ENCODE measurements around the gene CCDC57. TPM values are rescaled to one million over a fixed set of nuclear protein-coding genes. Genes with fewer than 3 reads are reported as not detected.

Gene CCDC57
- total RNA-seq, 1 donor from 2014 or later = 56.6 TPM

- TF ChIP-seq CTCF (IDR thresholded peaks at IDR 0.05) = no peak
- Mint-ChIP-seq H3K27me3 (peaks cover 3% of the 10 kb centered on the region), H3K4me1 (no peaks in the 10 kb centered on the region), H3K36me3 (ENCODE audit: low read depth) (no peaks in the 10 kb centered on the region), H3K9me3 (no peaks in the 10 kb centered on the region), H3K4me3 (no peak overlapping the region), H3K27ac (no peak overlapping the region)
- intact Hi-C loops (cut with micrococcal nuclease) = no loop called here
- no peak for DNase-seq
- ChIA-PET POLR2A (no interaction called here), CTCF (no interaction called here)
- no peak for ATAC-seq (ENCODE audit: low read depth)
Observed at GRCh38 chr17:82072827-82073226, 139.8 kb downstream of the CCDC57 start.

- no peak overlapping the region for H3K27ac Mint-ChIP-seq
- no peaks in the 10 kb centered on the region for H3K36me3 Mint-ChIP-seq (ENCODE audit: low read depth)
Observed at GRCh38 chr17:82070611-82071010, 142.0 kb downstream of the CCDC57 start.

GRCh38 chr17:82065638-82066303, 146.9 kb downstream of the CCDC57 start, which contains the start of gene DUS1L:
DUS1L (minus strand) TSS chr17:82065804; CDS start chr17:82065059, 745 bp downstream.
- ATAC-seq (ENCODE audit: low read depth) = peak; percentile 89
- H3K4me3 Mint-ChIP-seq = peak within 1 kb of the TSS; percentile 84
- ChIA-PET POLR2A (interaction anchor here (0.6 to 3.2 kb wide), 10 partner anchors 11 to 382 kb away, joined by 3 to 14 read pairs (median 5); partner anchors contain the start of genes ARL16, DCXR, FASN and HGS), CTCF (no interaction called here)
- intact Hi-C loops (cut with micrococcal nuclease) = loop anchor here (1.0 to 2.0 kb wide), 3 partner anchors 14 to 33 kb away; partner anchors contain the start of genes DCXR, FASN, GPS1 and RFNG
- no peaks in the 10 kb centered on the region for H3K9me3 Mint-ChIP-seq
- H3K27ac Mint-ChIP-seq = peak within 1 kb of the TSS; percentile 78
- H3K4me1 Mint-ChIP-seq = peaks cover 15% of the 10 kb centered on the region
- peaks cover 12% of the 10 kb centered on the region for H3K36me3 Mint-ChIP-seq (ENCODE audit: low read depth)
- peak; percentile 79 for DNase-seq
- H3K27me3 Mint-ChIP-seq = no peaks in the 10 kb centered on the region
- TF ChIP-seq CTCF (IDR thresholded peaks at IDR 0.05) = no peak

More at GRCh38 chr17:82070611-82071010, 142.0 kb downstream of the CCDC57 start:
- peaks cover 6% of the 10 kb centered on the region for H3K4me1 Mint-ChIP-seq
- peaks cover 3% of the 10 kb centered on the region for H3K27me3 Mint-ChIP-seq
- intact Hi-C loops (cut with micrococcal nuclease) = no loop called here
- H3K9me3 Mint-ChIP-seq = no peaks in the 10 kb centered on the region
- no peak for DNase-seq
- no peak for TF ChIP-seq CTCF (IDR thresholded peaks at IDR 0.05)
- no peak overlapping the region for H3K4me3 Mint-ChIP-seq
- POLR2A ChIA-PET = interaction anchor here (1.2 kb wide), 1 partner anchor 33 kb away, joined by 4 read pairs; the partner anchor contains the start of gene DCXR
- ATAC-seq (ENCODE audit: low read depth) = no peak
- CTCF ChIA-PET = no interaction called here

- Mint-ChIP-seq H3K27ac (no peak overlapping the region), H3K9me3 (no peaks in the 10 kb centered on the region), H3K4me1 (peaks cover 15% of the 10 kb centered on the region), H3K4me3 (peak overlapping the region; percentile 72), H3K27me3 (no peaks in the 10 kb centered on the region), H3K36me3 (ENCODE audit: low read depth) (peaks cover 14% of the 10 kb centered on the region)
- no peak for DNase-seq
- intact Hi-C loops (cut with micrococcal nuclease) = loop anchor here (1.0 to 2.0 kb wide), 3 partner anchors 14 to 33 kb away; partner anchors contain the start of genes DCXR, FASN, GPS1 and RFNG
- peak; percentile 47 for ATAC-seq (ENCODE audit: low read depth)
- ChIA-PET CTCF (no interaction called here), POLR2A (interaction anchor here (0.8 to 3.2 kb wide), 8 partner anchors 10 to 382 kb away, joined by 4 to 14 read pairs (median 7); partner anchors contain the start of genes ARL16, DCXR, FASN and HGS)
- TF ChIP-seq CTCF (IDR thresholded peaks at IDR 0.05) = no peak
Observed at GRCh38 chr17:82065193-82065637, 147.4 kb downstream of the CCDC57 start.

Measured in activated B cell treated with CpG ODN at 0.5 μM for 24 hours (primary cell).